CD4-positive, alpha-beta T cell treated with Interleukin-15 for 4 hours (primary cell): ENCODE results near the gene ZNF230.

Experiments used
- DNase-seq: peaks from one replicate; pipeline ENCODE4 v3.0.0-alpha.2; 2020; ENCODE audit warnings: low spot score

ZNF230 gene

GRCh38 chr19:44002566-44003460, at the start of gene ZNF230:
Gene ZNF230, plus strand, starts transcription at chr19:44002957. Its CDS starts 4,122 bp downstream, at chr19:44007079.
- peak; percentile 90 for DNase-seq

GRCh38 chr19:43956827-43957226, 45.9 kb upstream of the ZNF230 start:
- no peak for DNase-seq

GRCh38 chr19:43957891-43958290, 44.9 kb upstream of the ZNF230 start:
- DNase-seq, result no peak

GRCh38 chr19:43960411-43960810, 42.3 kb upstream of the ZNF230 start:
- no peak for DNase-seq

GRCh38 chr19:43966079-43966694, 36.6 kb upstream of the ZNF230 start:
- DNase-seq, result no peak

GRCh38 chr19:43976732-43977131, 26.0 kb upstream of the ZNF230 start:
- DNase-seq, result no peak

- no peak for DNase-seq
Observed at GRCh38 chr19:43983544-43983911, 19.2 kb upstream of the ZNF230 start.

- peak; percentile 80 for DNase-seq
Observed at GRCh38 chr19:43983912-43984686, 18.7 kb upstream of the ZNF230 start, which contains the start of gene ZNF155. Gene ZNF155, plus strand, starts transcription at chr19:43984188. Its CDS starts 4,356 bp downstream, at chr19:43988544.

GRCh38 chr19:43984687-43985000, 18.1 kb upstream of the ZNF230 start:
- no peak for DNase-seq

- no peak for DNase-seq
Observed at GRCh38 chr19:43997631-43998290, 5.0 kb upstream of the ZNF230 start.

- DNase-seq, result no peak
Observed at GRCh38 chr19:44002212-44002565, 568 bp upstream of the ZNF230 start.

- no peak for DNase-seq
Observed at GRCh38 chr19:44003461-44004009, 778 bp downstream of the ZNF230 start.

GRCh38 chr19:44005973-44006372, 3.2 kb downstream of the ZNF230 start:
- no peak for DNase-seq

- no peak for DNase-seq
Observed at GRCh38 chr19:44007473-44007872, 4.7 kb downstream of the ZNF230 start.

- DNase-seq, result no peak
Observed at GRCh38 chr19:44010468-44010867, 7.7 kb downstream of the ZNF230 start.

- no peak for DNase-seq
Observed at GRCh38 chr19:44019498-44019897, 16.7 kb downstream of the ZNF230 start.

GRCh38 chr19:44021221-44021620, 18.5 kb downstream of the ZNF230 start:
- no peak for DNase-seq

GRCh38 chr19:44024900-44025216, 22.1 kb downstream of the ZNF230 start:
- DNase-seq, result no peak

GRCh38 chr19:44025217-44025936, 22.6 kb downstream of the ZNF230 start, which contains the start of gene ZNF222:
Gene ZNF222, plus strand, starts transcription at chr19:44025379. Its CDS starts 58 bp downstream, at chr19:44025437.
- peak; percentile 80 for DNase-seq

- DNase-seq, result no peak
Observed at GRCh38 chr19:44026622-44027021, 23.9 kb downstream of the ZNF230 start.

- DNase-seq, result no peak
Observed at GRCh38 chr19:44032001-44032610, 29.3 kb downstream of the ZNF230 start.
